ENCODE data around the gene BRSK2.

DNA sequence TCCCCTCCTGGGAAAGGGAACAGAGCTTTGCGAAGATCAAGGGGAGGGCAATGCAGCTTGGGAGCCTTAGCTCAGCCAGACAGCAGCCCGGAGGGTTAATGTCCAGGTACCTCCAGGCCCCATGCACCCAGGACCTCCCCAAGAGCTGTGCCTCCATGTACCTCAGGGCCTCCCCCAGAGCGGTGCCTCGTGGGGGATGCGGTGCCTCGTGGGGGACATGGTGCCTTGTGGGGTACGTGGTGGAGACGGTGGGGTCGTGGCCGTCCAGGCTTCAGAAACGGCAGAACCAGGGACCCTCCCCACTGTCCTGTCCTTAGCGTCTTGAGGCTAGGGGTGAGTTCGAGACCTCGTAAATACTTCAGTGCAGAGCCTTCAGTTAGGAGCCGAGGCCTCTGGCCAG, 33.2 kb downstream of the BRSK2 start:
- TF ChIP-seq ISL1 (CRISPR knock-in tag; IDR thresholded peaks at IDR 0.05) = no peak
- TF ChIP-seq, protein P1, sequence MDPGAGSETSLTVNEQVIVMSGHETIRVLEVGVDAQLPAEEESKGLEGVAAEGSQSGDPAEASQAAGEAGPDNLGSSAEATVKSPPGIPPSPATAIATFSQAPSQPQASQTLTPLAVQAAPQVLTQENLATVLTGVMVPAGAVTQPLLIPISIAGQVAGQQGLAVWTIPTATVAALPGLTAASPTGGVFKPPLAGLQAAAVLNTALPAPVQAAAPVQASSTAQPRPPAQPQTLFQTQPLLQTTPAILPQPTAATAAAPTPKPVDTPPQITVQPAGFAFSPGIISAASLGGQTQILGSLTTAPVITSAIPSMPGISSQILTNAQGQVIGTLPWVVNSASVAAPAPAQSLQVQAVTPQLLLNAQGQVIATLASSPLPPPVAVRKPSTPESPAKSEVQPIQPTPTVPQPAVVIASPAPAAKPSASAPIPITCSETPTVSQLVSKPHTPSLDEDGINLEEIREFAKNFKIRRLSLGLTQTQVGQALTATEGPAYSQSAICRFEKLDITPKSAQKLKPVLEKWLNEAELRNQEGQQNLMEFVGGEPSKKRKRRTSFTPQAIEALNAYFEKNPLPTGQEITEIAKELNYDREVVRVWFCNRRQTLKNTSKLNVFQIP (CRISPR knock-in tag; IDR thresholded peaks at IDR 0.05; ENCODE audit: borderline replicate concordance, low read depth) = no peak
- TF ChIP-seq ZC3H10 (CRISPR knock-in tag; IDR thresholded peaks at IDR 0.05) = no peak
- no peak for TF ChIP-seq CREB5 (CRISPR knock-in tag; IDR thresholded peaks at IDR 0.05; ENCODE audit: low read depth)
- no peak for TF ChIP-seq GLIS3 (CRISPR knock-in tag; IDR thresholded peaks at IDR 0.05)
- no peak for TF ChIP-seq PATZ1 (CRISPR knock-in tag; IDR thresholded peaks at IDR 0.05; ENCODE audit: borderline replicate concordance)
- no peak for TF ChIP-seq RARB (CRISPR knock-in tag; IDR thresholded peaks at IDR 0.05)
- no peak for TF ChIP-seq PPARA (CRISPR knock-in tag; IDR thresholded peaks at IDR 0.05; ENCODE audit: borderline replicate concordance)
- TF ChIP-seq ZNF70 (CRISPR knock-in tag; IDR thresholded peaks at IDR 0.05) = no peak
- no peak for TF ChIP-seq ARNTL (CRISPR knock-in tag; IDR thresholded peaks at IDR 0.05; ENCODE audit: borderline replicate concordance, low read depth)
- no peak for TF ChIP-seq ZNF8 (CRISPR knock-in tag; IDR thresholded peaks at IDR 0.05)

All from SK-N-SH treated with all-trans-retinoic acid at 6 μM for 48 hours (cell line).